ENCODE measurements around the gene C1QTNF7.

- TF ChIP-seq YY1 (IDR thresholded peaks at IDR 0.05; ENCODE audit: insufficient read depth, insufficient read length) (no peak), SUZ12 (IDR thresholded peaks at IDR 0.05; ENCODE audit: extremely low read depth, insufficient read depth, insufficient read length) (no peak), ZNF274 (IDR thresholded peaks at IDR 0.05; ENCODE audit: low read depth, low read length) (no peak)
Measured at GRCh38 chr4:15385928-15386327, 41.9 kb upstream of the C1QTNF7 start.
